GM18498 (cell line): ENCODE results near the gene RALA.
"Not testable (repeated sequence)": the region's sequence is repeated elsewhere in the genome, so short reads cannot be mapped to it uniquely, and the experiment has no call there.

Source experiments
- ATAC-seq: cut with Tn5 transposase; IDR thresholded peaks from one replicate; pipeline ENCODE4 v1.9.1; 2021; ENCODE audit warnings: mild to moderate bottlenecking, moderate library complexity; ENCODE audit not compliant: unreplicated experiment

RALA gene

GRCh38 chr7:39681887-39682441 is 58.6 kb downstream of the RALA start:
- ATAC-seq: no peak

GRCh38 chr7:39683216-39683845 is 60.0 kb downstream of the RALA start:
- ATAC-seq: no peak

GRCh38 chr7:39686261-39686924 is 63.0 kb downstream of the RALA start:
- peak; percentile 79 for ATAC-seq

GRCh38 chr7:39688611-39689480 is 65.5 kb downstream of the RALA start:
- ATAC-seq: no peak

GRCh38 chr7:39691821-39692220 is 68.4 kb downstream of the RALA start:
- ATAC-seq: no peak

GRCh38 chr7:39693086-39693485 is 69.7 kb downstream of the RALA start:
- not testable (repeated sequence) for ATAC-seq

- no peak for ATAC-seq
Observed at GRCh38 chr7:39693812-39694211, 70.4 kb downstream of the RALA start.

GRCh38 chr7:39695852-39696586 is 72.6 kb downstream of the RALA start:
- no peak for ATAC-seq

- ATAC-seq: no peak
Observed at GRCh38 chr7:39696631-39697030, 73.3 kb downstream of the RALA start.

GRCh38 chr7:39697483-39697882 is 74.1 kb downstream of the RALA start:
- ATAC-seq: no peak

GRCh38 chr7:39700165-39700564 is 76.8 kb downstream of the RALA start:
- ATAC-seq: no peak

GRCh38 chr7:39700932-39701331 is 77.6 kb downstream of the RALA start:
- no peak for ATAC-seq

- no peak for ATAC-seq
Observed at GRCh38 chr7:39702133-39702532, 78.8 kb downstream of the RALA start.

- no peak for ATAC-seq
Observed at GRCh38 chr7:39703144-39703543, 79.8 kb downstream of the RALA start.

- ATAC-seq: no peak
Observed at GRCh38 chr7:39709029-39709428, 85.7 kb downstream of the RALA start.

- peak; percentile 69 for ATAC-seq
Observed at GRCh38 chr7:39709768-39710311, 86.5 kb downstream of the RALA start.

- no peak for ATAC-seq
Observed at GRCh38 chr7:39712751-39713150, 89.4 kb downstream of the RALA start.

- no peak for ATAC-seq
Observed at GRCh38 chr7:39714447-39715091, 91.2 kb downstream of the RALA start.

GRCh38 chr7:39720586-39720985 is 97.2 kb downstream of the RALA start:
- ATAC-seq: no peak

- no peak for ATAC-seq
Observed at GRCh38 chr7:39721345-39721744, 98.0 kb downstream of the RALA start.
